Body of pancreas (tissue), 4 donors: ENCODE results near the gene HIBADH.

ENCODE experiments used
- CTCF ChIP-seq, 7 experiments: fragments of 450-650 bp in 4 of 7; fragments of 200-600 bp in 3 of 7; sonication (generic) in 3 of 7; IDR thresholded peaks; one replicate each; pipeline ENCODE4 v1.5.1; 2016 to 2019; ENCODE audit warnings: antibody characterized with exemption in 7 of 7
- POLR2A ChIP-seq, 3 donors: fragments of 450-650 bp; IDR thresholded peaks; one replicate each; pipeline ENCODE4 v1.6.1; 2016; ENCODE audit warnings: antibody characterized with exemption in 3 of 3, mild to moderate bottlenecking in 2 of 3

GRCh38 chr7:27603813-27604212 is 58.9 kb downstream of the HIBADH start:
- no peak for TF ChIP-seq CTCF (IDR thresholded peaks at IDR 0.05)
- no peak for TF ChIP-seq POLR2A (IDR thresholded peaks at IDR 0.05)
